Adrenal gland (tissue), 5 donors: ENCODE data around the gene FBXL15.

ENCODE experiments used
- POLR2A ChIP-seq, 2 donors: fragments of 450-650 bp; IDR thresholded peaks; one replicate each; pipeline ENCODE4 v1.6.1; 2017; ENCODE audit warnings: antibody characterized with exemption in 2 of 2, mild to moderate bottlenecking in 2 of 2, moderate library complexity in 1 of 2
- TF ChIP-seq, protein P1 (sequence below), 6 experiments: fragments of 450-650 bp in 4 of 6; fragments of 200-600 bp in 2 of 6; sonication (generic) in 1 of 6; IDR thresholded peaks; 1 replicate in 5 of 6; 2 replicates in 1 of 6; pipeline versions ENCODE4 v1.5.1 to v1.8.0; 2016 to 2021; ENCODE audit warnings: antibody characterized with exemption in 6 of 6, mild to moderate bottlenecking in 2 of 6, moderate library complexity in 1 of 6
- donor health status: DM: no; HTN: no; CAD: no.

- TF ChIP-seq, protein P1, sequence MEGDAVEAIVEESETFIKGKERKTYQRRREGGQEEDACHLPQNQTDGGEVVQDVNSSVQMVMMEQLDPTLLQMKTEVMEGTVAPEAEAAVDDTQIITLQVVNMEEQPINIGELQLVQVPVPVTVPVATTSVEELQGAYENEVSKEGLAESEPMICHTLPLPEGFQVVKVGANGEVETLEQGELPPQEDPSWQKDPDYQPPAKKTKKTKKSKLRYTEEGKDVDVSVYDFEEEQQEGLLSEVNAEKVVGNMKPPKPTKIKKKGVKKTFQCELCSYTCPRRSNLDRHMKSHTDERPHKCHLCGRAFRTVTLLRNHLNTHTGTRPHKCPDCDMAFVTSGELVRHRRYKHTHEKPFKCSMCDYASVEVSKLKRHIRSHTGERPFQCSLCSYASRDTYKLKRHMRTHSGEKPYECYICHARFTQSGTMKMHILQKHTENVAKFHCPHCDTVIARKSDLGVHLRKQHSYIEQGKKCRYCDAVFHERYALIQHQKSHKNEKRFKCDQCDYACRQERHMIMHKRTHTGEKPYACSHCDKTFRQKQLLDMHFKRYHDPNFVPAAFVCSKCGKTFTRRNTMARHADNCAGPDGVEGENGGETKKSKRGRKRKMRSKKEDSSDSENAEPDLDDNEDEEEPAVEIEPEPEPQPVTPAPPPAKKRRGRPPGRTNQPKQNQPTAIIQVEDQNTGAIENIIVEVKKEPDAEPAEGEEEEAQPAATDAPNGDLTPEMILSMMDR (IDR thresholded peaks at IDR 0.05), result no peak
- no peak for TF ChIP-seq POLR2A (IDR thresholded peaks at IDR 0.05)
These were observed 13.1 kb upstream of the FBXL15 start for GRCh38 chr10:102407425-102408130.
